WTC11 (cell line): ENCODE data around the gene CEBPA. TPM values are rescaled to one million over a fixed set of nuclear protein-coding genes. Genes with fewer than 3 reads are reported as not detected.
A peak's percentile ranks its signal among the peaks of the same experiment; 100 is the strongest.

Experiments used
- ATAC-seq: fragments of 200-7000 bp; cut with Tn5 transposase; 2 replicates; pipeline ENCODE4 v1.10.0; 2021; ENCODE audit warnings: mild to moderate bottlenecking, moderate library complexity
- CTCF ChIA-PET: fragments of 300-600 bp; sonication (Branson Sonifier 250); formaldehyde crosslinking; loops from one replicate; lab custom pipeline; 2021; ENCODE audit warnings: antibody characterized with exemption; lab: Charles Lee
- POLR2A ChIA-PET: fragments of 350-600 bp; sonication (Branson Sonifier 250); formaldehyde crosslinking; loops from one replicate; lab custom pipeline; 2021; ENCODE audit warnings: antibody characterized with exemption; lab: Charles Lee
- DNase-seq: peaks from one replicate; pipeline ENCODE4 v3.0.0; 2021; ENCODE audit warnings: low spot score
- H3K27ac Mint-ChIP-seq: 2 replicates; pipeline ENCODE4 v1.8.0; 2021; ENCODE audit warnings: mixed read lengths
- H3K27me3 Mint-ChIP-seq: 2 replicates; pipeline ENCODE4 v1.8.0; 2021; ENCODE audit warnings: low read depth, mild to moderate bottlenecking, moderate library complexity, mixed read lengths
- H3K36me3 Mint-ChIP-seq: 2 replicates; pipeline ENCODE4 v1.8.0; 2021; ENCODE audit warnings: mixed read lengths
- H3K4me1 Mint-ChIP-seq: 2 replicates; pipeline ENCODE4 v1.8.0; 2022; ENCODE audit warnings: mixed read lengths
- H3K4me3 Mint-ChIP-seq: 2 replicates; pipeline ENCODE4 v1.8.0; 2021; ENCODE audit warnings: mild to moderate bottlenecking, moderate library complexity, mixed read lengths
- H3K9me3 Mint-ChIP-seq: 2 replicates; pipeline ENCODE4 v1.8.0; 2021; ENCODE audit warnings: mixed read lengths
- EMX1 ChIP-seq: fragments of 250-450 bp; sonication (Bioruptor Pico); IDR thresholded peaks from 2 replicates; pipeline ENCODE4 v1.8.0; 2021; ENCODE audit warnings: mild to moderate bottlenecking
- FOXJ3 ChIP-seq: sonication (generic); formaldehyde crosslinking; IDR thresholded peaks from 2 replicates; pipeline ENCODE4 v1.9.0; 2021; ENCODE audit warnings: missing genetic modification reagents, mild to moderate bottlenecking, borderline replicate concordance
- GABPB1 ChIP-seq: sonication (generic); formaldehyde crosslinking; IDR thresholded peaks from 2 replicates; pipeline ENCODE4 v1.8.1; 2023; ENCODE audit warnings: mild to moderate bottlenecking, missing genetic modification reagents
- HMGA2 ChIP-seq: fragments of 250-450 bp; sonication (Bioruptor Pico); IDR thresholded peaks from 2 replicates; pipeline ENCODE4 v1.4.0; 2021; ENCODE audit warnings: mild to moderate bottlenecking, moderate library complexity
- NR2C2 ChIP-seq: sonication (generic); formaldehyde crosslinking; IDR thresholded peaks from 2 replicates; pipeline ENCODE4 v1.8.0; 2022; ENCODE audit warnings: mild to moderate bottlenecking, missing genetic modification reagents
- RORB ChIP-seq: fragments of 250-450 bp; sonication (Bioruptor Pico); IDR thresholded peaks from 2 replicates; pipeline ENCODE4 v1.9.0; 2021; ENCODE audit warnings: mild to moderate bottlenecking
- TCF7 ChIP-seq: sonication (generic); formaldehyde crosslinking; IDR thresholded peaks from 2 replicates; pipeline ENCODE4 v1.8.0; 2022; ENCODE audit warnings: mild to moderate bottlenecking, low read depth, missing genetic modification reagents, moderate library complexity
- TEAD4 ChIP-seq: sonication (generic); formaldehyde crosslinking; IDR thresholded peaks from 2 replicates; pipeline ENCODE4 v1.8.0; 2022; ENCODE audit warnings: mild to moderate bottlenecking, missing genetic modification reagents
- ZNF138 ChIP-seq: sonication (generic); formaldehyde crosslinking; conservative IDR thresholded peaks from 2 replicates; pipeline ENCODE4 v1.8.1; 2022; ENCODE audit warnings: mild to moderate bottlenecking, moderate library complexity, missing genetic modification reagents
- ZNF263 ChIP-seq: sonication (generic); formaldehyde crosslinking; IDR thresholded peaks from 2 replicates; pipeline ENCODE4 v1.8.1; 2022; ENCODE audit warnings: low read depth, mild to moderate bottlenecking, moderate library complexity, missing genetic modification reagents
- total RNA-seq: library from RNA; stranded (reverse); gene quantifications from 3 replicates; pipeline ENCODE4 v1.2.3, GENCODE V29; 2021
- TF ChIP-seq, protein P1 (sequence below): fragments of 250-450 bp; sonication (Bioruptor Pico); IDR thresholded peaks from 2 replicates; pipeline ENCODE4 v1.8.0; 2021; ENCODE audit warnings: mild to moderate bottlenecking
- TF ChIP-seq, protein P2 (sequence below): fragments of 250-450 bp; sonication (Bioruptor Pico); IDR thresholded peaks from 2 replicates; pipeline ENCODE4 v2.1.2; 2022; ENCODE audit warnings: mild to moderate bottlenecking, moderate library complexity
- TF ChIP-seq, protein P3 (sequence below): sonication (generic); formaldehyde crosslinking; IDR thresholded peaks from 2 replicates; pipeline ENCODE4 v1.8.1; 2022; ENCODE audit warnings: mild to moderate bottlenecking, missing genetic modification reagents, moderate library complexity, borderline replicate concordance
- TF ChIP-seq, protein P4 (sequence below): sonication (generic); formaldehyde crosslinking; conservative IDR thresholded peaks from 2 replicates; pipeline ENCODE4 v1.8.1; 2023; ENCODE audit warnings: mild to moderate bottlenecking, low read depth, missing genetic modification reagents, moderate library complexity
- TF ChIP-seq, protein P5 (sequence below): sonication (generic); formaldehyde crosslinking; IDR thresholded peaks from 2 replicates; pipeline ENCODE4 v1.8.1; 2023; ENCODE audit warnings: mild to moderate bottlenecking, missing genetic modification reagents, moderate library complexity

CEBPA gene
- total RNA-seq, 1 experiment from 2014 or later: 5.6 TPM

DNA sequence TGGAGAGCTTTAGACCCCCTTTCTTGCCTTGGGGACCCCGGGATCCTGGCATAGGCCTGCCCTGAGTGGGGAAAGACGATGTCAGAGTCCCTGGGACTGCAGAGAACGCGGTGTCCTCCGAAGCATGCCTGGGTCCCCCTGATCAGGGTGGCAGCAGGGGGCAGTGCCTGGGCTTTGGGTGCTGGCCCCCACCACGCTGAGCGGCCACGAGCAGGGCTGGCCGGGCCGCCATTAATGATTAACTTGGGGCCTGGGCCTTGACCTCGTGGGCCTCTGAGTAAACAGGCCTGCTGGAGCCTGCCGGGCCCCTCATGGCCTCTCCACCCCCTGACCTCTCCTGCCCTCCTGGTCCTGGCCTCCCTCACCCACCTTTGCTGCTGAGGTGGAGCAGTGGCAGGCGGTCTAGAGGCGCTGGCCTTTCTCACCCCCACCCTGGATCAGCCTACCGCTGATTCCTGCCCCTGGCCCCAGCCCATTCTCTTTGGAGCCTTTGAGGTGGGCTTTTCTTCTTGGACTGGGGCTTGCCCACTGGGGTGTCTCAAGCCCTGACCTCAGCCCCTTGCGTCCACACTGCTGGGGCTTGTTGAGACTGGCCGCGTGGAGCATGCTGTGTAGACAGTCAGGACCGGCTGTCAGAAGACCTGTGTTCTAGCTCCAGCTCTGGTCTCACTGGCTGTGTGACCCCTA is 26.3 kb downstream of the CEBPA start:
- no peak for DNase-seq
- no peak overlapping the region for H3K4me3 Mint-ChIP-seq
- H3K27me3 Mint-ChIP-seq: no peaks in the 10 kb centered on the region
- H3K9me3 Mint-ChIP-seq: no peaks in the 10 kb centered on the region
- TF ChIP-seq HMGA2 (no peak), GABPB1 (peak; percentile 85)
- no peaks in the 10 kb centered on the region for H3K36me3 Mint-ChIP-seq
- H3K27ac Mint-ChIP-seq: no peak overlapping the region
- ATAC-seq: no peak
- ChIA-PET CTCF (interaction anchor here (1.2 to 1.8 kb wide), 3 partner anchors 8 to 131 kb away, joined by 4 to 7 read pairs (median 4); no protein-coding TSS in a partner anchor), POLR2A (no interaction called here)
- peaks cover 20% of the 10 kb centered on the region for H3K4me1 Mint-ChIP-seq

DNA sequence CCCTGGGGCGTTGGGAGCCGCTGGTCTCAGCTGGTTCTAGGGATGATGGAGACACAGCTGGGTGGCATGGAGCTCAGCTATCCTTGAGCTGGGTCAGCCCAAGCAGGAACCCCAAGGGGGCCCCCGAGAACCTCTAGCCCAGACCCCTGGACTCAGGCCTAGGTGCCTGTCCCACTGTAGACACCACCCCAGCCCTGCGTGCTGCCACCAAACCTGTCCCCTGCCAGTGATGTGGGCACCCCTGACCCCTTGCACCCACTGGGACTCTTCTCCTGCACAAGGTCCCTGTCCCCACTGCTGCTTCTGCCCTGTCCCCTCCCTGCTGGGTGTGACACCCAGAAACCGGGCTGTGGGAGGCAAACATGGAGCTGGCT is 26.8 kb downstream of the CEBPA start:
- DNase-seq (no peak), ATAC-seq (no peak)
- no peak overlapping the region for H3K27ac Mint-ChIP-seq
- POLR2A ChIA-PET: no interaction called here
- no peaks in the 10 kb centered on the region for H3K27me3 Mint-ChIP-seq
- CTCF ChIA-PET: interaction anchor here (1.0 to 1.8 kb wide), 4 partner anchors 9 to 131 kb away, joined by 3 to 7 read pairs (median 4); no protein-coding TSS in a partner anchor
- H3K4me3 Mint-ChIP-seq: no peak overlapping the region
- no peaks in the 10 kb centered on the region for H3K36me3 Mint-ChIP-seq
- peaks cover 20% of the 10 kb centered on the region for H3K4me1 Mint-ChIP-seq
- TF ChIP-seq, protein P1, sequence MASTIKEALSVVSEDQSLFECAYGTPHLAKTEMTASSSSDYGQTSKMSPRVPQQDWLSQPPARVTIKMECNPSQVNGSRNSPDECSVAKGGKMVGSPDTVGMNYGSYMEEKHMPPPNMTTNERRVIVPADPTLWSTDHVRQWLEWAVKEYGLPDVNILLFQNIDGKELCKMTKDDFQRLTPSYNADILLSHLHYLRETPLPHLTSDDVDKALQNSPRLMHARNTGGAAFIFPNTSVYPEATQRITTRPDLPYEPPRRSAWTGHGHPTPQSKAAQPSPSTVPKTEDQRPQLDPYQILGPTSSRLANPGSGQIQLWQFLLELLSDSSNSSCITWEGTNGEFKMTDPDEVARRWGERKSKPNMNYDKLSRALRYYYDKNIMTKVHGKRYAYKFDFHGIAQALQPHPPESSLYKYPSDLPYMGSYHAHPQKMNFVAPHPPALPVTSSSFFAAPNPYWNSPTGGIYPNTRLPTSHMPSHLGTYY (CRISPR knock-in tag): no peak
- TF ChIP-seq TEAD4 (CRISPR knock-in tag): no peak
- TF ChIP-seq FOXJ3 (CRISPR knock-in tag): no peak
- TF ChIP-seq ZNF138 (CRISPR knock-in tag): no peak
- TF ChIP-seq EMX1 (CRISPR knock-in tag): no peak
- no peak for TF ChIP-seq TCF7
- TF ChIP-seq, protein P2, sequence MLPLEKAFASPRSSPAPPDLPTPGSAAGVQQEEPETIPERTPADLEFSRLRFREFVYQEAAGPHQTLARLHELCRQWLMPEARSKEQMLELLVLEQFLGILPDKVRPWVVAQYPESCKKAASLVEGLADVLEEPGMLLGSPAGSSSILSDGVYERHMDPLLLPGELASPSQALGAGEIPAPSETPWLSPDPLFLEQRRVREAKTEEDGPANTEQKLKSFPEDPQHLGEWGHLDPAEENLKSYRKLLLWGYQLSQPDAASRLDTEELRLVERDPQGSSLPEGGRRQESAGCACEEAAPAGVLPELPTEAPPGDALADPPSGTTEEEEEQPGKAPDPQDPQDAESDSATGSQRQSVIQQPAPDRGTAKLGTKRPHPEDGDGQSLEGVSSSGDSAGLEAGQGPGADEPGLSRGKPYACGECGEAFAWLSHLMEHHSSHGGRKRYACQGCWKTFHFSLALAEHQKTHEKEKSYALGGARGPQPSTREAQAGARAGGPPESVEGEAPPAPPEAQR (CRISPR knock-in tag): no peak
- TF ChIP-seq, protein P3, sequence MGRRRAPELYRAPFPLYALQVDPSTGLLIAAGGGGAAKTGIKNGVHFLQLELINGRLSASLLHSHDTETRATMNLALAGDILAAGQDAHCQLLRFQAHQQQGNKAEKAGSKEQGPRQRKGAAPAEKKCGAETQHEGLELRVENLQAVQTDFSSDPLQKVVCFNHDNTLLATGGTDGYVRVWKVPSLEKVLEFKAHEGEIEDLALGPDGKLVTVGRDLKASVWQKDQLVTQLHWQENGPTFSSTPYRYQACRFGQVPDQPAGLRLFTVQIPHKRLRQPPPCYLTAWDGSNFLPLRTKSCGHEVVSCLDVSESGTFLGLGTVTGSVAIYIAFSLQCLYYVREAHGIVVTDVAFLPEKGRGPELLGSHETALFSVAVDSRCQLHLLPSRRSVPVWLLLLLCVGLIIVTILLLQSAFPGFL: no peak
- no peak for TF ChIP-seq ZNF263 (CRISPR knock-in tag)
- TF ChIP-seq, protein P4, sequence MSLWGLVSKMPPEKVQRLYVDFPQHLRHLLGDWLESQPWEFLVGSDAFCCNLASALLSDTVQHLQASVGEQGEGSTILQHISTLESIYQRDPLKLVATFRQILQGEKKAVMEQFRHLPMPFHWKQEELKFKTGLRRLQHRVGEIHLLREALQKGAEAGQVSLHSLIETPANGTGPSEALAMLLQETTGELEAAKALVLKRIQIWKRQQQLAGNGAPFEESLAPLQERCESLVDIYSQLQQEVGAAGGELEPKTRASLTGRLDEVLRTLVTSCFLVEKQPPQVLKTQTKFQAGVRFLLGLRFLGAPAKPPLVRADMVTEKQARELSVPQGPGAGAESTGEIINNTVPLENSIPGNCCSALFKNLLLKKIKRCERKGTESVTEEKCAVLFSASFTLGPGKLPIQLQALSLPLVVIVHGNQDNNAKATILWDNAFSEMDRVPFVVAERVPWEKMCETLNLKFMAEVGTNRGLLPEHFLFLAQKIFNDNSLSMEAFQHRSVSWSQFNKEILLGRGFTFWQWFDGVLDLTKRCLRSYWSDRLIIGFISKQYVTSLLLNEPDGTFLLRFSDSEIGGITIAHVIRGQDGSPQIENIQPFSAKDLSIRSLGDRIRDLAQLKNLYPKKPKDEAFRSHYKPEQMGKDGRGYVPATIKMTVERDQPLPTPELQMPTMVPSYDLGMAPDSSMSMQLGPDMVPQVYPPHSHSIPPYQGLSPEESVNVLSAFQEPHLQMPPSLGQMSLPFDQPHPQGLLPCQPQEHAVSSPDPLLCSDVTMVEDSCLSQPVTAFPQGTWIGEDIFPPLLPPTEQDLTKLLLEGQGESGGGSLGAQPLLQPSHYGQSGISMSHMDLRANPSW (CRISPR knock-in tag): no peak
- TF ChIP-seq, protein P5, sequence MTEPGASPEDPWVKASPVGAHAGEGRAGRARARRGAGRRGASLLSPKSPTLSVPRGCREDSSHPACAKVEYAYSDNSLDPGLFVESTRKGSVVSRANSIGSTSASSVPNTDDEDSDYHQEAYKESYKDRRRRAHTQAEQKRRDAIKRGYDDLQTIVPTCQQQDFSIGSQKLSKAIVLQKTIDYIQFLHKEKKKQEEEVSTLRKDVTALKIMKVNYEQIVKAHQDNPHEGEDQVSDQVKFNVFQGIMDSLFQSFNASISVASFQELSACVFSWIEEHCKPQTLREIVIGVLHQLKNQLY (CRISPR knock-in tag): no peak
- TF ChIP-seq RORB: no peak
- no peak for TF ChIP-seq NR2C2
- no peaks in the 10 kb centered on the region for H3K9me3 Mint-ChIP-seq
